SK-N-SH treated with all-trans-retinoic acid at 6 μM for 48 hours (cell line): Measurements from ENCODE around the gene PRMT1.

Experiments
- ATAC-seq: fragments of 200-7000 bp; cut with Tn5 transposase; 3 replicates; pipeline ENCODE4 v1.9.1; 2020; ENCODE audit warnings: mild to moderate bottlenecking, moderate library complexity
- ARNTL ChIP-seq: fragments of 450-650 bp; formaldehyde crosslinking; IDR thresholded peaks from 2 replicates; pipeline ENCODE4 v1.5.0; 2020; ENCODE audit warnings: low read depth, mild to moderate bottlenecking, moderate library complexity, borderline replicate concordance
- CREB5 ChIP-seq: fragments of 250-450 bp; sonication (Bioruptor Pico); IDR thresholded peaks from 2 replicates; pipeline ENCODE4 v1.5.1; 2020; ENCODE audit warnings: low read depth, mild to moderate bottlenecking, moderate library complexity
- CSDC2 ChIP-seq: fragments of 250-450 bp; sonication (Bioruptor Pico); IDR thresholded peaks from 2 replicates; pipeline ENCODE4 v1.5.0; 2020; ENCODE audit warnings: mild to moderate bottlenecking, moderate library complexity
- CSRNP3 ChIP-seq: fragments of 250-450 bp; sonication (Bioruptor Pico); IDR thresholded peaks from 2 replicates; pipeline ENCODE4 v1.5.1; 2021; ENCODE audit warnings: mild to moderate bottlenecking, moderate library complexity
- POU6F1 ChIP-seq: fragments of 250-450 bp; sonication (Bioruptor Pico); IDR thresholded peaks from 2 replicates; pipeline ENCODE4 v1.8.0; 2021; ENCODE audit warnings: low read depth, mild to moderate bottlenecking, moderate library complexity, borderline replicate concordance
- PPARA ChIP-seq: fragments of 250-450 bp; sonication (Bioruptor Pico); IDR thresholded peaks from 2 replicates; pipeline ENCODE4 v1.5.0; 2020; ENCODE audit warnings: mild to moderate bottlenecking, borderline replicate concordance
- RARB ChIP-seq: fragments of 250-450 bp; sonication (Bioruptor Pico); IDR thresholded peaks from 2 replicates; pipeline ENCODE4 v1.8.0; 2021; ENCODE audit warnings: mild to moderate bottlenecking, moderate library complexity
- TCF4 ChIP-seq: fragments of 250-450 bp; sonication (Bioruptor Pico); IDR thresholded peaks from 2 replicates; pipeline ENCODE4 v1.8.0; 2021; ENCODE audit warnings: mild to moderate bottlenecking, moderate library complexity, borderline replicate concordance
- TOX ChIP-seq: fragments of 250-450 bp; sonication (Bioruptor Pico); IDR thresholded peaks from 2 replicates; pipeline ENCODE4 v1.8.0; 2021; ENCODE audit warnings: mild to moderate bottlenecking, moderate library complexity, borderline replicate concordance
- ZFP3 ChIP-seq: fragments of 250-450 bp; sonication (Bioruptor Pico); IDR thresholded peaks from 2 replicates; pipeline ENCODE4 v1.5.0; 2020; ENCODE audit warnings: mild to moderate bottlenecking, moderate library complexity
- ZNF565 ChIP-seq: fragments of 450-650 bp; formaldehyde crosslinking; conservative IDR thresholded peaks from 2 replicates; pipeline ENCODE4 v1.5.0; 2020; ENCODE audit warnings: low read depth, mild to moderate bottlenecking, moderate library complexity
- ZNF70 ChIP-seq: fragments of 450-650 bp; formaldehyde crosslinking; IDR thresholded peaks from 2 replicates; pipeline ENCODE4 v1.5.0; 2020; ENCODE audit warnings: mild to moderate bottlenecking, moderate library complexity
- TF ChIP-seq, protein P1 (sequence below): fragments of 250-450 bp; sonication (Bioruptor Pico); IDR thresholded peaks from 2 replicates; pipeline ENCODE4 v1.8.0; 2020; ENCODE audit warnings: mild to moderate bottlenecking, moderate library complexity, borderline replicate concordance

Gene PRMT1

DNA sequence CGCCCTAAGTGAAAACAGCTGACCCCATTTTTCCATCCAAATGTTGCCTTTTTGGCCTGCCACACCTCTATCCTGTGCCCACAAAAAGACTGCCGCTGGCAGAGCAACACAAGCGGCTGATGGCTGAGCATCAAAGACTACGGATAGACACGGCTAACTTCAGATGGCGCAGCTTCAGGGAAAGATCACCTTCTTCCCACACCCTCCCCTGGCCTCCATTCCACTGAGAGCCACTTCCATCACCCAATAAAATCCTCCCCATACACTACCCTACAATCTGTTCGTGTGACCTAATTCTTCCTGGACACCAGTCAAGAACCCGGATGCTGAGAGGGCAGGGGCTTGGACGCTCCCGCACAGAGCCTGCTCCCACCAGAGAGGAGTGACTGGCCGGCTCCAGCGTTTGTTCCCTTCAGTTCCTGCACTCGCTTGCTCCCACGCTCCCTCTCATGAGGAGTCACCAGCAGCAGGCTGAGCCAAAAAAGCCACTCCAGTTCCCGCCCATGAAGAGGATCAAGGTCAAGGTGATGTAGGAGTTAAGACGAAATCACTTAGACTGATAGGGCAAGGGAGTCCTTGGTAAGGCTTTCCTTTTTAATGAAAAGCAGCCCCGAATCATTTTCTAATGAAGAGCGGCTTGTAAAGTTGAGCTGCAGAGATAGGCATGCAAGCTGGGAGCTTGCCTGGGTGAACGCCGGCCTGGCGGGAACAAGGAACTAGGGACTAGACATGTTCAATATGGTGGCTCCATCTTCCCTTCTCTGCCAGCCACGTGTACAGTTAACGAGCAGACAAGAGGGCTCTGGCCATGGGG is 50.4 kb downstream of the PRMT1 start (continued):
- no peak for TF ChIP-seq POU6F1 (CRISPR knock-in tag)
- no peak for TF ChIP-seq ARNTL (CRISPR knock-in tag)
- TF ChIP-seq, protein P1, sequence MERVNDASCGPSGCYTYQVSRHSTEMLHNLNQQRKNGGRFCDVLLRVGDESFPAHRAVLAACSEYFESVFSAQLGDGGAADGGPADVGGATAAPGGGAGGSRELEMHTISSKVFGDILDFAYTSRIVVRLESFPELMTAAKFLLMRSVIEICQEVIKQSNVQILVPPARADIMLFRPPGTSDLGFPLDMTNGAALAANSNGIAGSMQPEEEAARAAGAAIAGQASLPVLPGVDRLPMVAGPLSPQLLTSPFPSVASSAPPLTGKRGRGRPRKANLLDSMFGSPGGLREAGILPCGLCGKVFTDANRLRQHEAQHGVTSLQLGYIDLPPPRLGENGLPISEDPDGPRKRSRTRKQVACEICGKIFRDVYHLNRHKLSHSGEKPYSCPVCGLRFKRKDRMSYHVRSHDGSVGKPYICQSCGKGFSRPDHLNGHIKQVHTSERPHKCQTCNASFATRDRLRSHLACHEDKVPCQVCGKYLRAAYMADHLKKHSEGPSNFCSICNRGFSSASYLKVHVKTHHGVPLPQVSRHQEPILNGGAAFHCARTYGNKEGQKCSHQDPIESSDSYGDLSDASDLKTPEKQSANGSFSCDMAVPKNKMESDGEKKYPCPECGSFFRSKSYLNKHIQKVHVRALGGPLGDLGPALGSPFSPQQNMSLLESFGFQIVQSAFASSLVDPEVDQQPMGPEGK (CRISPR knock-in tag): no peak
- no peak for TF ChIP-seq PPARA (CRISPR knock-in tag)
- TF ChIP-seq ZFP3 (CRISPR knock-in tag): no peak
- no peak for TF ChIP-seq TCF4 (CRISPR knock-in tag)
- no peak for TF ChIP-seq ZNF70 (CRISPR knock-in tag)

- no peak for ATAC-seq
- no peak for TF ChIP-seq TCF4 (CRISPR knock-in tag)
- TF ChIP-seq TOX: no peak
- no peak for TF ChIP-seq ZNF565 (CRISPR knock-in tag)
- TF ChIP-seq, protein P1 (CRISPR knock-in tag): no peak
- TF ChIP-seq CSRNP3 (CRISPR knock-in tag): no peak
- no peak for TF ChIP-seq PPARA (CRISPR knock-in tag)
- no peak for TF ChIP-seq CSDC2
- TF ChIP-seq CREB5 (CRISPR knock-in tag): no peak
- no peak for TF ChIP-seq RARB
- TF ChIP-seq, all 23 proteins: peak for 0
These were observed 53.1 kb downstream of the PRMT1 start for GRCh38 chr19:49730166-49730565.
